Right ventricle myocardium superior (tissue), 1 donor: Measurements from ENCODE around the gene RNF227. TPM values are rescaled to one million over a fixed set of nuclear protein-coding genes. Genes with fewer than 3 reads are reported as not detected.

Experiments
- ATAC-seq: fragments of 200-7000 bp; cut with Tn5 transposase; one replicate; pipeline ENCODE4 v1.9.1; 2020; ENCODE audit warnings: mild to moderate bottlenecking; ENCODE audit not compliant: poor library complexity
- DNase-seq: peaks from one replicate; pipeline ENCODE4 v3.0.0-alpha.2; 2020
- intact Hi-C: fragments of 100-400 bp; cut with DNase I; formaldehyde crosslinking; loops from one replicate; pipeline ENCODE4 v1.11.2; 2022
- total RNA-seq: library from RNA; stranded (reverse); fragmentation: NEBNext Ultra II Directional; extraction: Animal tissue kit (Norgen Biotek cat#: 25700); gene quantifications from one replicate; pipeline ENCODE4 v1.2.1, GENCODE V29; 2021
- donor health status: DM: no; HTN: yes; CAD: no; lungs with severe emphysema.

The RNF227 gene
- total RNA-seq, 1 donor from 2014 or later, result 0.78 TPM

- no peak for DNase-seq
- intact Hi-C loops, result loop anchor here (5.0 to 10.0 kb wide), 2 partner anchors 35 to 72 kb away; no protein-coding TSS in a partner anchor
- ATAC-seq, result no peak
Measured at GRCh38 chr17:7897090-7897489, 19.0 kb downstream of the RNF227 start.

GRCh38 chr17:7894866-7895265, 21.2 kb downstream of the RNF227 start:
- DNase-seq, result no peak
- ATAC-seq, result no peak
- intact Hi-C loops, result loop anchor here (5.0 to 10.0 kb wide), 2 partner anchors 33 to 70 kb away; no protein-coding TSS in a partner anchor

GRCh38 chr17:7894226-7894625, 21.9 kb downstream of the RNF227 start:
- no peak for DNase-seq
- no peak for ATAC-seq
- intact Hi-C loops, result loop anchor here (10.0 kb wide), 1 partner anchor 69 kb away; no protein-coding TSS in a partner anchor

- no peak for DNase-seq
- no peak for ATAC-seq
- intact Hi-C loops, result loop anchor here (10.0 kb wide), 1 partner anchor 69 kb away; no protein-coding TSS in a partner anchor
Measured at GRCh38 chr17:7893187-7893880, 22.8 kb downstream of the RNF227 start.

GRCh38 chr17:7889166-7889955, 26.7 kb downstream of the RNF227 start:
- DNase-seq (peak; percentile 99), ATAC-seq (peak; percentile 87)
- intact Hi-C loops, result no loop called here

- no peak for DNase-seq
- intact Hi-C loops, result no loop called here
- ATAC-seq, result peak; percentile 5
Measured at GRCh38 chr17:7888184-7888920, 27.7 kb downstream of the RNF227 start, which contains the start of gene CHD3. Gene CHD3, plus strand, starts transcription at chr17:7888789. Its CDS starts 212 bp downstream, at chr17:7889001.

- DNase-seq (peak; percentile 95), ATAC-seq (peak; percentile 86)
- intact Hi-C loops, result no loop called here
Measured at GRCh38 chr17:7887482-7888183, 28.5 kb downstream of the RNF227 start.

GRCh38 chr17:7887038-7887481, 29.0 kb downstream of the RNF227 start:
- no peak for ATAC-seq
- no peak for DNase-seq
- intact Hi-C loops, result no loop called here

- intact Hi-C loops, result no loop called here
- ATAC-seq, result no peak
- DNase-seq, result no peak
Measured at GRCh38 chr17:7886227-7887037, 29.7 kb downstream of the RNF227 start.

- DNase-seq (peak; percentile 61), ATAC-seq (no peak)
- intact Hi-C loops, result no loop called here
Measured at GRCh38 chr17:7885367-7886226, 30.5 kb downstream of the RNF227 start.

- ATAC-seq (no peak), DNase-seq (no peak)
- intact Hi-C loops, result no loop called here
Measured at GRCh38 chr17:7884581-7885366, 31.3 kb downstream of the RNF227 start.

GRCh38 chr17:7883781-7884386, 32.2 kb downstream of the RNF227 start:
- intact Hi-C loops, result no loop called here
- no peak for ATAC-seq
- no peak for DNase-seq

GRCh38 chr17:7882629-7883028, 33.5 kb downstream of the RNF227 start:
- DNase-seq (no peak), ATAC-seq (no peak)
- intact Hi-C loops, result no loop called here

GRCh38 chr17:7882068-7882467, 34.0 kb downstream of the RNF227 start:
- intact Hi-C loops, result no loop called here
- DNase-seq (no peak), ATAC-seq (no peak)

- ATAC-seq (no peak), DNase-seq (no peak)
- intact Hi-C loops, result no loop called here
Measured at GRCh38 chr17:7881276-7882054, 34.6 kb downstream of the RNF227 start.
